Left lung (tissue), 10 donors: ENCODE data around the gene ZSWIM8. TPM values are rescaled to one million over a fixed set of nuclear protein-coding genes. Genes with fewer than 3 reads are reported as not detected.

ENCODE experiments used
- ATAC-seq: fragments of 200-7000 bp; cut with Tn5 transposase; one replicate; pipeline ENCODE4 v1.9.1; 2020; ENCODE audit warnings: moderate library complexity
- DNase-seq, 4 donors: peaks; one replicate each; pipeline ENCODE4 v3.0.0-alpha.2; 2013 to 2020
- H3K27ac ChIP-seq, 2 donors: fragments of 200-600 bp; sonication (generic) in 1 of 2; one replicate each; pipeline versions ENCODE4 v1.5.0 to v1.8.0; 2020 to 2021
- H3K27me3 ChIP-seq, 2 donors: fragments of 200-600 bp; sonication (generic) in 1 of 2; one replicate each; pipeline versions ENCODE4 v1.5.0 to v1.8.0; 2020 to 2021
- H3K36me3 ChIP-seq, 2 donors: fragments of 200-600 bp; sonication (generic) in 1 of 2; one replicate each; pipeline versions ENCODE4 v1.5.0 to v1.8.0; 2020 to 2021
- H3K4me1 ChIP-seq, 2 donors: fragments of 200-600 bp; one replicate each; pipeline ENCODE4 v1.8.0; 2021
- H3K4me3 ChIP-seq, 2 donors: fragments of 200-600 bp; sonication (generic) in 1 of 2; one replicate each; pipeline versions ENCODE4 v1.5.0 to v1.8.0; 2020 to 2021; ENCODE audit warnings: mild to moderate bottlenecking in 1 of 2
- H3K9me3 ChIP-seq, 2 donors: fragments of 200-600 bp; sonication (generic) in 1 of 2; one replicate each; pipeline versions ENCODE4 v1.5.0 to v1.8.0; 2020 to 2021
- intact Hi-C, 2 donors: fragments of 100-400 bp; cut with DNase I; formaldehyde crosslinking; loops; one replicate each; pipeline versions ENCODE4 v1.11.2 to v1.14.2; 2022
- polyA plus RNA-seq, 6 donors: library from polyadenylated mRNA; unstranded; fragments of 120-200 nt; gene quantifications; one replicate each; pipeline ENCODE4 v1.2.1, GENCODE V29; 2013; ENCODE audit not compliant: insufficient read length in 6 of 6
- total RNA-seq, 2 donors: library from RNA; stranded (reverse); fragmentation: NEBNext Ultra II Directional; extraction: Animal tissue kit (Norgen Biotek cat#: 25700); gene quantifications; one replicate each; pipeline ENCODE4 v1.2.1, GENCODE V29; 2021
- TF ChIP-seq, protein P1 (sequence below), 2 donors: fragments of 200-600 bp; sonication (generic) in 1 of 2; IDR thresholded peaks; one replicate each; pipeline versions ENCODE4 v1.5.0 to v1.8.0; 2021; ENCODE audit warnings: antibody characterized with exemption in 2 of 2
- donor health status: DM: no; HTN: yes; CAD: no.
- donor health status: DM: no; HTN: no; CAD: no.

The ZSWIM8 gene
- total and polyA plus RNA-seq, 8 donors: 85.2 to 119 (median 96.4) TPM

DNA sequence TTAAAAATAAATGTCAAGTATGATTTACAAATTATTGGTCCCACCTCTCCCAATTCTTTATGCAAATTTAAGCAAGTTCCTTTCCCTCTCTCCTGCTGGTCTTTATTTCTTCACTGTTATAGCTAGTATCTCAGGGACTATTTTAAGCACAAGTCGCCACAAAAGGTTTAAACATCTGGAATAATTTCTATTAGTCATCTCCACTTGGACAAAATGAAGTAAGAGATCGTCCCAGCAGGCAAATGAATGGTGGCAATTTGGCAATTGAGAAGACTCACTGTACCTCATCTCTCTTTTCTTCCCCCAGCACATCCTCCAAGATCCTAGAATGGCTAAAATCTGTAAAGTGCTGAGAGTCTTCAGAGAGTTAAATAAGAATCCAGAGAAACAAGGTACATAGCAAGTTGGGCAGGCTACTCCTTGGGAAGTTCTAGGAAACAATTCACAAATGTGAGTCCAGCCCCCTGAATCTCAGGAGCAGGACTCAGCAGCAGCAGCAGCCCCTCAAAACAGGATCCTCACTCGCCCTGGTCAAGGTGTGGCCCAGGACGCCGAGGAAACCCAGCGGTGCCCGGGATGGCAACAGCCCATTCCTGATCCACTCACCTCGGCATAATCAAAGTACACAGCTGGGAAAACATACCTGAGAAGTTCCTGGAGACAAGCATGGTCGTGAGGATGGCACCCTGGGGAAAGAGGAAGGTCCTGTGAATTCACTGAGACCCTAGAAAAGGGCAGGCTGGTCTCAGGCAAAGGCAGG, 56.3 kb downstream of the ZSWIM8 start:
- no peaks in the 10 kb centered on the region for H3K9me3 ChIP-seq
- TF ChIP-seq, protein P1, sequence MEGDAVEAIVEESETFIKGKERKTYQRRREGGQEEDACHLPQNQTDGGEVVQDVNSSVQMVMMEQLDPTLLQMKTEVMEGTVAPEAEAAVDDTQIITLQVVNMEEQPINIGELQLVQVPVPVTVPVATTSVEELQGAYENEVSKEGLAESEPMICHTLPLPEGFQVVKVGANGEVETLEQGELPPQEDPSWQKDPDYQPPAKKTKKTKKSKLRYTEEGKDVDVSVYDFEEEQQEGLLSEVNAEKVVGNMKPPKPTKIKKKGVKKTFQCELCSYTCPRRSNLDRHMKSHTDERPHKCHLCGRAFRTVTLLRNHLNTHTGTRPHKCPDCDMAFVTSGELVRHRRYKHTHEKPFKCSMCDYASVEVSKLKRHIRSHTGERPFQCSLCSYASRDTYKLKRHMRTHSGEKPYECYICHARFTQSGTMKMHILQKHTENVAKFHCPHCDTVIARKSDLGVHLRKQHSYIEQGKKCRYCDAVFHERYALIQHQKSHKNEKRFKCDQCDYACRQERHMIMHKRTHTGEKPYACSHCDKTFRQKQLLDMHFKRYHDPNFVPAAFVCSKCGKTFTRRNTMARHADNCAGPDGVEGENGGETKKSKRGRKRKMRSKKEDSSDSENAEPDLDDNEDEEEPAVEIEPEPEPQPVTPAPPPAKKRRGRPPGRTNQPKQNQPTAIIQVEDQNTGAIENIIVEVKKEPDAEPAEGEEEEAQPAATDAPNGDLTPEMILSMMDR (IDR thresholded peaks at IDR 0.05): no peak
- H3K4me3 ChIP-seq: no peak overlapping the region
- H3K27ac ChIP-seq: no peak overlapping the region
- DNase-seq (no peak), ATAC-seq (no peak)
- H3K27me3 ChIP-seq: no peaks in the 10 kb centered on the region
- H3K4me1 ChIP-seq: peaks cover 0 to 11% of the 10 kb centered on the region in 2 donors
- intact Hi-C loops: no loop called here
- peaks cover 0 to 99% of the 10 kb centered on the region in 2 donors for H3K36me3 ChIP-seq

DNA sequence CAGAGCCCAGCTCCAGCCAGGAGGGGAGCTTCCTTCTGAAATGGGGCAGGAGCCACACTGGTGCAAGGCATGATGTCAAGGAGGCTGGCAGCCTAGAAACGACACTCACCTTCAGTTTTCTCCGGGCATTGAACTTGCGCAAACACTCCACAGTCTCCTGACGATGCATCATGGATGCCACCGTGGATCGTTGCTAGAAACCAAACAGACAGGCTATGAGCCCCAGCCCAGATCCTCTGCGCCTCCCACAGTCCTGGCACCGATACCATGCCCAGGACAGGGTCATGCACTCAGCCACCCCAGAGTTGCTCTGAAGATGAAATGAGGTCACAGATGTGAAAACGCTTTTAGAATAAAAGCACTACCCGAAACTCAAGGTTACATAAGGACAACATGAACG, 56.9 kb downstream of the ZSWIM8 start:
- Histone ChIP-seq H3K36me3 (peaks cover 0 to 99% of the 10 kb centered on the region in 2 donors), H3K27me3 (no peaks in the 10 kb centered on the region), H3K4me1 (peaks cover 0 to 11% of the 10 kb centered on the region in 2 donors), H3K9me3 (no peaks in the 10 kb centered on the region), H3K27ac (no peak overlapping the region), H3K4me3 (no peak overlapping the region)
- ATAC-seq: no peak
- TF ChIP-seq, protein P1 (IDR thresholded peaks at IDR 0.05): no peak
- intact Hi-C loops: no loop called here
- DNase-seq: no peak

- intact Hi-C loops: no loop called here
- ATAC-seq: no peak
- H3K9me3 ChIP-seq: no peaks in the 10 kb centered on the region
- peaks cover 0 to 13% of the 10 kb centered on the region in 2 donors for H3K4me1 ChIP-seq
- H3K27ac ChIP-seq: no peak overlapping the region
- H3K36me3 ChIP-seq: peaks cover 0 to 99% of the 10 kb centered on the region in 2 donors
- H3K4me3 ChIP-seq: no peak overlapping the region
- TF ChIP-seq, protein P1 (IDR thresholded peaks at IDR 0.05): no peak
- DNase-seq: no peak
- H3K27me3 ChIP-seq: no peaks in the 10 kb centered on the region
Observed at GRCh38 chr10:73843261-73843660, 57.9 kb downstream of the ZSWIM8 start.

DNA sequence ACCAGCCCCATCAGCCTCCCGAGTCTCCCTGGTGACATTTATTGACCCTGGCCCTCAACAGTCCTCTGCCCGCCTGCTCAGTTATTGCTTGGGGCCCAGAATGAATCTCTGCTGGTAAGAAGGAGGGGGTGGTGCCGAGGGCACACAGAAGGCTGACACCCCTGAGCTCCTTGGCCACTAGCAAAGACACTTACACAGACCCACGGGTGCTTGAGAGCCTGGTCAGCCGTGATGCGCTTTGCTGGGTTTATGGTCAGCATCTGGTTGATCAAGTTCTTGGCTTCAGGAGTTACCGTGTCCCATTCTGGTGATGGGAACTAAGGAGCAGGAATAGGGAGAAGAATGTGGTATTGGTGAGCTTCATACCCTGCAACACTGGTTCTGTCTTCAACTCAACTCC, 61.6 kb downstream of the ZSWIM8 start:
- DNase-seq (no peak), ATAC-seq (no peak)
- no peak overlapping the region for H3K27ac ChIP-seq
- H3K27me3 ChIP-seq: no peaks in the 10 kb centered on the region
- no peak overlapping the region for H3K4me3 ChIP-seq
- H3K9me3 ChIP-seq: no peaks in the 10 kb centered on the region
- H3K36me3 ChIP-seq: peaks cover 0 to 87% of the 10 kb centered on the region in 2 donors
- H3K4me1 ChIP-seq: peaks cover 2 to 43% of the 10 kb centered on the region in 2 donors
- intact Hi-C loops: no loop called here
- TF ChIP-seq, protein P1 (IDR thresholded peaks at IDR 0.05): no peak

GRCh38 chr10:73848821-73849489, 63.5 kb downstream of the ZSWIM8 start:
- H3K27ac ChIP-seq: peak overlapping the region in 1 of 2 donors; percentile 70
- H3K4me3 ChIP-seq: no peak overlapping the region
- H3K27me3 ChIP-seq: no peaks in the 10 kb centered on the region
- H3K4me1 ChIP-seq: peaks cover 2 to 32% of the 10 kb centered on the region in 2 donors
- ATAC-seq: peak; percentile 87
- TF ChIP-seq, protein P1 (IDR thresholded peaks at IDR 0.05): peak; percentile 100
- H3K36me3 ChIP-seq: peaks cover 0 to 87% of the 10 kb centered on the region in 2 donors
- DNase-seq: peak; percentile 60 to 93 (median 78)
- no peaks in the 10 kb centered on the region for H3K9me3 ChIP-seq
- intact Hi-C loops: loop anchor here in 1 of 2 donors (2.0 kb wide), 1 partner anchor 30 kb away; no protein-coding TSS in a partner anchor
